Stomach smooth muscle (tissue), 2 donors: ENCODE results near the gene ANLN.
"Not testable (repeated sequence)": the region's sequence is repeated elsewhere in the genome, so short reads cannot be mapped to it uniquely, and the experiment has no call there.

Source experiments
- H3K27ac ChIP-seq: one replicate; pipeline ENCODE4 v1.7.0; 2013; ENCODE audit warnings: mild to moderate bottlenecking, low read length, inconsistent platforms
- H3K27me3 ChIP-seq, 2 donors: one replicate each; pipeline ENCODE4 v1.7.0; 2013; ENCODE audit warnings: low read length in 2 of 2; ENCODE audit not compliant: insufficient read depth in 2 of 2, control insufficient read depth in 1 of 2
- H3K36me3 ChIP-seq, 2 donors: one replicate each; pipeline ENCODE4 v1.7.0; 2013; ENCODE audit warnings: low read length in 2 of 2; ENCODE audit not compliant: control insufficient read depth in 2 of 2, insufficient read depth in 2 of 2
- H3K4me1 ChIP-seq: one replicate; pipeline ENCODE4 v1.7.0; 2013; ENCODE audit warnings: low read length; ENCODE audit not compliant: control insufficient read depth, insufficient read depth
- H3K4me3 ChIP-seq, 2 donors: one replicate each; pipeline ENCODE4 v1.7.0; 2013; ENCODE audit warnings: low read length in 2 of 2
- H3K9ac ChIP-seq, 2 donors: one replicate each; pipeline ENCODE4 v1.7.0; 2013; ENCODE audit warnings: low read length in 2 of 2, mild to moderate bottlenecking in 1 of 2
- H3K9me3 ChIP-seq, 2 donors: one replicate each; pipeline ENCODE4 v1.7.0; 2013; ENCODE audit warnings: low read length in 2 of 2; ENCODE audit not compliant: control insufficient read depth in 2 of 2
- donor health status: healthy.
- donor health status: Pancreatic carcinoma.

Gene ANLN

GRCh38 chr7:36379831-36380504 lies 9.7 kb upstream of the ANLN start:
- H3K27ac ChIP-seq, result no peak overlapping the region
- H3K4me3 ChIP-seq, result no peak overlapping the region

DNA sequence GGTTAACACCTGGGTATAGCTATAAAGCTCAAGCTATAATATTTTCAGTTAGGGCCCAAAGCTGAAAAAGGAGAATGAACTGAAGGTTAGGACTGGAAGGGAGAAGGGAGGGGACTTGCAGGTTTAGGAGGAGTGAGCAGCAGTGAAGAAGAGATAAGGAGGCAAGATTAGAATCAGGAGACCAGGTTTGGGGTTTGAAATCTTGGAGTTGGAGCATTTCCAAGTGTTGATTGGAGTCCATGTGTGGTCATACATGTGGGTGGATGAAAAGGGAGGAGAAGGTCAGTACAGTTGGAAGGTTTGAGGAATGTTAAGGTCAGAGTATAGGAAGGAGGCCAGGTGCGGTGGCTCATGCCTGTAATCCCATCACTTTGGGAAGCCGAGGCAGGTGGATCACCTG lies 8.6 kb upstream of the ANLN start:
- no peak overlapping the region for H3K4me3 ChIP-seq
- no peaks in the 10 kb centered on the region for H3K27me3 ChIP-seq
- no peaks in the 10 kb centered on the region for H3K9me3 ChIP-seq
- no peaks in the 10 kb centered on the region for H3K4me1 ChIP-seq
- H3K36me3 ChIP-seq, result no peaks in the 10 kb centered on the region
- H3K9ac ChIP-seq, result no peak overlapping the region
- no peak overlapping the region for H3K27ac ChIP-seq

More at GRCh38 chr7:36379831-36380504, 9.7 kb upstream of the ANLN start:
- no peaks in the 10 kb centered on the region for H3K36me3 ChIP-seq
- H3K27me3 ChIP-seq, result no peaks in the 10 kb centered on the region
- H3K9ac ChIP-seq, result no peak overlapping the region
- no peaks in the 10 kb centered on the region for H3K9me3 ChIP-seq
- no peaks in the 10 kb centered on the region for H3K4me1 ChIP-seq

DNA sequence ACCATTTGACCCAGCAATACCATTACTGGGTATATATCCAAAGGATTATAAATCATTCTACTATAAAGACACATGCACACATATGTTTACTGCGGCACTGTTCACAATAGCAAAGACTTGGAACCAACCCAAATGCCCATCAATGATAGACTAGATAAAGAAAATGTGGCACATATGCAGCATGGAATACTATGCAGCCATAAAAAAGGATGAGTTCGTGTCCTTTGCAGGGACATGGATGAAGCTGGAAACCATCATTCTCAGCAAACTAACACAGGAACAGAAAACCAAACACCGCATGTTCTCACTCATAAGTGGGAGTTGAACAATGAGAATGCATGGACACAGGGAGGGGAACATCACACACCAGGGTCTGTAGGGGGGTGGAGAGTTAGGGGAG lies 6.4 kb upstream of the ANLN start:
- H3K4me1 ChIP-seq, H3K27ac ChIP-seq, H3K9ac ChIP-seq, H3K9me3 ChIP-seq, H3K4me3 ChIP-seq, H3K27me3 ChIP-seq, H3K36me3 ChIP-seq: not testable (repeated sequence)

DNA sequence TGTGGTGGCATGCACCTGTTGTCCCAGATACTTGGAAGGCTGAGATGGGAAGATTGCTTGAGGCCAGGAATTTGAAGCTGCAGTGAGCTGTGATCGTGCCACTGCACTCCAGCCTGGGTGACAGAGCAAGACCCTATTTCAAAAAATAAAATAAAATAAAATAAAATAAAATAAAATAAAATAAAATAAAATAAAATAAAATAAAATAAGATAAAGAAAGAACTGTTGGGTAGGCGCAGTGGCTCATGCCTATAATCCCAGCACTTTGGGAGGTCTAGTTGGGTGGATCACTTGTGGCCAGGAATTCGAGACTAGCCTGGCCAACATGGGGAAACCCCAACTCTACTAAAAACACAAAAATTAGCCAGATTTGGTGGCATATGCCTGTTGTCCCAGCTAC lies 4.0 kb upstream of the ANLN start:
- not testable (repeated sequence) for H3K9ac ChIP-seq, H3K36me3 ChIP-seq, H3K27me3 ChIP-seq, H3K4me3 ChIP-seq, H3K4me1 ChIP-seq, H3K27ac ChIP-seq, H3K9me3 ChIP-seq

DNA sequence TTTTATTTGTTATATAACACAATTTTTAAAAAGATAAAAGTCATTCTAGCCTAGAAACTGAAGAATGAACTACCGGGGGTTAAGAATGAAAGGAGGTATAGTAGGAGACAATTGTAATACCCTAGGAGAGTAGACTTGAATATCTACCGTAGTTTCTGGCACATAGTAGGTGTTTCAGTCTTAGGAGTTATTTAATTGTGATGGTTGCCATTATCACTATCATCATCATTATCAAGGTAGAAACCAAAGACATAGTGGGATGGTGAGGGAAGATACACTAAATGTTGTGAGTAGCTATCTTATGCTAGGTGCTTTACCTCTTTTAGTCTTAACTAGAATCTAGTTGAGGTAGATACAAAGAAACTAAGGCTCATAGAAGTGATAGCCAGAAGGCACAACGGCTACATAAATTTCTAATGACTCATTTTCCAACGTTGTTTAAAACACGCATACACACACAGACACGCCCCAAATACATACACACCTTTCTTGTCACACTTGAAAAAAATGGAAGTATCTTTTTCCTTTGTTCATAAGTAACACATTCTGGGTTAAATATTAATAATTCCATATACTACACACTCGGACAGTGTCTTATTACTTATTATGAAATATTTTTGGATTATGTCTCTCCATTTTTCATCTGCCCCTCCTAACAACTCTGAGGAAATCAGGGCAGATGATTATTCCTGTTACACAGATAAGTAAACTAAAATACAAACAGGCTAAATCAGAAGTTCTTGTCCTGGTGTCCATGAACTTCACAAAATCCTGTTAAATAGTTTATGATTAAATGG lies 2.0 kb upstream of the ANLN start:
- no peaks in the 10 kb centered on the region for H3K36me3 ChIP-seq
- no peak overlapping the region for H3K9ac ChIP-seq
- H3K9me3 ChIP-seq, result no peaks in the 10 kb centered on the region
- H3K4me3 ChIP-seq, result no peak overlapping the region
- no peak overlapping the region for H3K27ac ChIP-seq
- peaks cover 6% of the 10 kb centered on the region for H3K4me1 ChIP-seq
- H3K27me3 ChIP-seq, result no peaks in the 10 kb centered on the region

GRCh38 chr7:36388423-36388822 lies 1.2 kb upstream of the ANLN start:
- peak overlapping the region; percentile 60 for H3K27ac ChIP-seq

GRCh38 chr7:36390199-36391090 lies 783 bp downstream of the ANLN start:
- H3K27me3 ChIP-seq, result no peaks in the 10 kb centered on the region
- H3K4me1 ChIP-seq, result peaks cover 6% of the 10 kb centered on the region
- no peak overlapping the region for H3K27ac ChIP-seq
- H3K9me3 ChIP-seq, result no peaks in the 10 kb centered on the region
- peak overlapping the region; percentile 52 to 60 for H3K9ac ChIP-seq
- peak overlapping the region; percentile 85 to 92 for H3K4me3 ChIP-seq
- H3K36me3 ChIP-seq, result no peaks in the 10 kb centered on the region

More at GRCh38 chr7:36388423-36388822, 1.2 kb upstream of the ANLN start:
- Histone ChIP-seq H3K4me1 (peaks cover 6% of the 10 kb centered on the region), H3K9me3 (no peaks in the 10 kb centered on the region), H3K27me3 (no peaks in the 10 kb centered on the region), H3K36me3 (no peaks in the 10 kb centered on the region), H3K9ac (no peak overlapping the region), H3K4me3 (no peak overlapping the region)

- H3K4me1 ChIP-seq, result peaks cover 6% of the 10 kb centered on the region
- H3K9ac ChIP-seq, result no peak overlapping the region
- H3K27ac ChIP-seq, result no peak overlapping the region
- peak overlapping the region; percentile 4 to 7 for H3K4me3 ChIP-seq
- H3K27me3 ChIP-seq, result no peaks in the 10 kb centered on the region
- H3K9me3 ChIP-seq, result no peaks in the 10 kb centered on the region
- H3K36me3 ChIP-seq, result no peaks in the 10 kb centered on the region
These were observed 2.0 kb downstream of the ANLN start for GRCh38 chr7:36391436-36392198.

GRCh38 chr7:36393826-36394225 lies 4.2 kb downstream of the ANLN start:
- no peaks in the 10 kb centered on the region for H3K9me3 ChIP-seq
- no peaks in the 10 kb centered on the region for H3K27me3 ChIP-seq
- peaks cover 6% of the 10 kb centered on the region for H3K4me1 ChIP-seq
- no peaks in the 10 kb centered on the region for H3K36me3 ChIP-seq
- no peak overlapping the region for H3K27ac ChIP-seq
- H3K4me3 ChIP-seq, result no peak overlapping the region
- H3K9ac ChIP-seq, result no peak overlapping the region
